ENCODE data around the gene GFOD1.

GRCh38 chr6:13437218-13437996 is 50.0 kb downstream of the GFOD1 start:
- TF ChIP-seq RCOR1 (IDR thresholded peaks at IDR 0.05; ENCODE audit: low read depth, low read length) (no peak), RFX5 (IDR thresholded peaks at IDR 0.05) (no peak)

Measured in A549 (cell line).